GM23338 (cell line): ENCODE results near the gene KRTAP1-4. TPM values are rescaled to one million over a fixed set of nuclear protein-coding genes. Genes with fewer than 3 reads are reported as not detected.

Experiments
- ATAC-seq: fragments of 200-7000 bp; cut with Tn5 transposase; 3 replicates; pipeline ENCODE4 v1.9.1; 2020
- DNase-seq: peaks from one replicate; pipeline ENCODE4 v3.0.0-alpha.2; 2015; ENCODE audit warnings: low spot score
- H2AFZ ChIP-seq: fragments of 200-600 bp; sonication (generic); 2 replicates; pipeline ENCODE4 v1.8.0; 2016; ENCODE audit warnings: antibody characterized with exemption, mild to moderate bottlenecking, moderate library complexity
- H3F3A ChIP-seq: fragments of 200-600 bp; sonication (generic); replicated peaks from 2 replicates; pipeline ENCODE4 v1.8.0; 2017; ENCODE audit warnings: antibody characterized with exemption, mixed run types, low read depth
- H3K27ac ChIP-seq: fragments of 200-600 bp; sonication (generic); 2 replicates; pipeline ENCODE4 v1.6.1; 2016; ENCODE audit warnings: low read depth
- H3K27me3 ChIP-seq: fragments of 200-600 bp; sonication (generic); 2 replicates; pipeline ENCODE4 v1.8.0; 2016; ENCODE audit warnings: mild to moderate bottlenecking, mixed run types, moderate library complexity; ENCODE audit not compliant: insufficient read depth
- H3K36me3 ChIP-seq: fragments of 200-600 bp; sonication (generic); 2 replicates; pipeline ENCODE4 v1.8.0; 2016; ENCODE audit warnings: mild to moderate bottlenecking; ENCODE audit not compliant: insufficient read depth
- H3K4me1 ChIP-seq: fragments of 200-600 bp; sonication (generic); 2 replicates; pipeline ENCODE4 v1.8.0; 2016; ENCODE audit warnings: mild to moderate bottlenecking, moderate library complexity; ENCODE audit not compliant: insufficient read depth
- H3K4me2 ChIP-seq: fragments of 200-600 bp; sonication (generic); 2 replicates; pipeline ENCODE4 v1.7.1; 2017; ENCODE audit warnings: mixed run types
- H3K4me3 ChIP-seq: fragments of 200-600 bp; sonication (generic); 2 replicates; pipeline ENCODE4 v1.6.1; 2016; ENCODE audit warnings: mixed run types
- H3K79me2 ChIP-seq: fragments of 200-600 bp; sonication (generic); replicated peaks from 2 replicates; pipeline ENCODE4 v1.8.0; 2017; ENCODE audit warnings: mild to moderate bottlenecking; ENCODE audit not compliant: insufficient read depth
- H3K9me2 ChIP-seq: fragments of 200-600 bp; sonication (generic); 2 replicates; pipeline ENCODE4 v1.8.0; 2017; ENCODE audit not compliant: insufficient read depth
- H4K20me1 ChIP-seq: fragments of 200-600 bp; sonication (generic); replicated peaks from 2 replicates; pipeline ENCODE4 v1.8.0; 2017; ENCODE audit warnings: mild to moderate bottlenecking; ENCODE audit not compliant: insufficient read depth
- H3K27ac Mint-ChIP-seq: 2 replicates; pipeline ENCODE4 v1.8.0; 2020; ENCODE audit warnings: inconsistent platforms, mild to moderate bottlenecking, moderate library complexity, mixed read lengths
- H3K27me3 Mint-ChIP-seq: 3 replicates; pipeline ENCODE4 v1.8.0; 2022; ENCODE audit warnings: low read depth, mild to moderate bottlenecking, moderate library complexity, mixed read lengths, inconsistent platforms; ENCODE audit not compliant: insufficient read depth, poor library complexity
- H3K36me3 Mint-ChIP-seq: 3 replicates; pipeline ENCODE4 v1.8.0; 2021; ENCODE audit warnings: low read depth, mild to moderate bottlenecking, inconsistent platforms, moderate library complexity, mixed read lengths
- H3K4me1 Mint-ChIP-seq: 3 replicates; pipeline ENCODE4 v1.8.0; 2020; ENCODE audit warnings: mild to moderate bottlenecking, inconsistent platforms, mixed read lengths
- H3K4me3 Mint-ChIP-seq: 3 replicates; pipeline ENCODE4 v1.8.0; 2021; ENCODE audit warnings: moderate library complexity, mild to moderate bottlenecking, inconsistent platforms, mixed read lengths
- H3K9me3 Mint-ChIP-seq: 3 replicates; pipeline ENCODE4 v1.8.0; 2020; ENCODE audit warnings: moderate library complexity, mild to moderate bottlenecking, inconsistent platforms, mixed read lengths
- CREB1 ChIP-seq: fragments of 250-450 bp; sonication (Bioruptor Pico); IDR thresholded peaks from 2 replicates; pipeline ENCODE4 v1.5.0; 2020; ENCODE audit warnings: low read depth, mild to moderate bottlenecking, moderate library complexity
- CTCF ChIP-seq, 2 experiments: fragments of 200-600 bp in 1 of 2; sonication (generic) in 1 of 2; conservative IDR thresholded peaks; 2 replicates each; pipeline versions ENCODE4 v1.5.1 to v1.6.1; 2016 to 2017; ENCODE audit warnings: antibody characterized with exemption in 2 of 2, low read depth in 2 of 2, mild to moderate bottlenecking in 2 of 2, moderate library complexity in 1 of 2
- ETS1 ChIP-seq: IDR thresholded peaks from 2 replicates; pipeline ENCODE4 v1.6.1; 2016; ENCODE audit warnings: antibody characterized with exemption
- EZH2 ChIP-seq: fragments of 200-600 bp; sonication (generic); IDR thresholded peaks from one replicate; pipeline ENCODE4 v1.8.0; 2017; ENCODE audit warnings: antibody characterized with exemption, mild to moderate bottlenecking, low read depth; ENCODE audit not compliant: unreplicated experiment
- EZH2phosphoT487 ChIP-seq: fragments of 200-600 bp; sonication (generic); IDR thresholded peaks from one replicate; pipeline ENCODE4 v1.8.1; 2018; ENCODE audit warnings: antibody characterized with exemption; ENCODE audit not compliant: unreplicated experiment
- JUNB ChIP-seq: IDR thresholded peaks from one replicate; pipeline ENCODE4 v1.6.1; 2016; ENCODE audit warnings: antibody characterized with exemption; ENCODE audit not compliant: unreplicated experiment
- NANOG ChIP-seq: IDR thresholded peaks from 2 replicates; pipeline ENCODE4 v1.6.1; 2016; ENCODE audit warnings: antibody characterized with exemption, borderline replicate concordance
- POLR2AphosphoS5 ChIP-seq: IDR thresholded peaks from 2 replicates; pipeline ENCODE4 v1.6.1; 2016; ENCODE audit warnings: antibody characterized with exemption, low read depth
- REST ChIP-seq: IDR thresholded peaks from one replicate; pipeline ENCODE4 v1.6.1; 2018; ENCODE audit warnings: antibody characterized with exemption; ENCODE audit not compliant: unreplicated experiment
- STAT1 ChIP-seq: IDR thresholded peaks from one replicate; pipeline ENCODE4 v1.6.1; 2016; ENCODE audit warnings: antibody characterized with exemption; ENCODE audit not compliant: unreplicated experiment
- ZNF114 ChIP-seq: fragments of 250-450 bp; sonication (Bioruptor Pico); IDR thresholded peaks from 2 replicates; pipeline ENCODE4 v1.5.0; 2020; ENCODE audit warnings: mild to moderate bottlenecking, moderate library complexity
- ZNF331 ChIP-seq: fragments of 250-450 bp; sonication (Bioruptor Pico); IDR thresholded peaks from 2 replicates; pipeline ENCODE4 v1.5.0; 2020; ENCODE audit warnings: low read depth, mild to moderate bottlenecking, moderate library complexity
- ZNF462 ChIP-seq: fragments of 250-450 bp; sonication (Bioruptor Pico); IDR thresholded peaks from 2 replicates; pipeline ENCODE4 v1.5.0; 2020; ENCODE audit warnings: mild to moderate bottlenecking, moderate library complexity
- polyA plus RNA-seq: library from polyadenylated mRNA; unstranded; fragments of >200 nt; fragmentation: Nextera tagmentation; extraction: Ambion mirVana; gene quantifications from 2 replicates; pipeline ENCODE4 v1.2.1, GENCODE V29; 2016
- total RNA-seq: library from RNA; depleted of rRNA; stranded (reverse); fragments of >200 nt; shearing (Covaris generic); gene quantifications from 2 replicates; pipeline ENCODE4 v1.2.3, GENCODE V29; 2014

KRTAP1-4 gene
- total and polyA plus RNA-seq, 2 experiments from 2014 or later = not detected

GRCh38 chr17:41003926-41004325 lies 26.1 kb downstream of the KRTAP1-4 start:
- Mint-ChIP-seq H3K27me3 (peaks cover 1% of the 10 kb centered on the region), H3K9me3 (no peaks in the 10 kb centered on the region), H3K27ac (no peak overlapping the region), H3K4me1 (peaks cover 3% of the 10 kb centered on the region; the same call in 2 of the 3 replicates), H3K4me3 (no peak overlapping the region), H3K36me3 (no peaks in the 10 kb centered on the region)
- H3K36me3 ChIP-seq = no peaks in the 10 kb centered on the region
- DNase-seq (no peak), ATAC-seq (no peak)
- H3K4me2 ChIP-seq = no peak overlapping the region
- H3F3A ChIP-seq = no peaks in the 10 kb centered on the region
- no peak overlapping the region for H3K4me3 ChIP-seq
- H3K27me3 ChIP-seq = no peaks in the 10 kb centered on the region
- H3K27ac ChIP-seq = no peak overlapping the region
- no peak for TF ChIP-seq ZNF114 (CRISPR knock-in tag)
- no peak for TF ChIP-seq ETS1
- TF ChIP-seq ZNF462 (CRISPR knock-in tag) = no peak
- no peak for TF ChIP-seq REST
- no peak for TF ChIP-seq CREB1
- TF ChIP-seq EZH2phosphoT487 = no peak
- TF ChIP-seq NANOG = no peak
- no peak for TF ChIP-seq STAT1
- TF ChIP-seq ZNF331 (CRISPR knock-in tag) = no peak
- TF ChIP-seq POLR2AphosphoS5 = no peak
- TF ChIP-seq CTCF (conservative IDR thresholded peaks at IDR 0.05; ENCODE audit: low read depth in 2 of 2) = no peak
- no peak for TF ChIP-seq EZH2
- TF ChIP-seq JUNB = no peak
- H4K20me1 ChIP-seq = no peaks in the 10 kb centered on the region
- no peak overlapping the region for H2AFZ ChIP-seq
- no peaks in the 10 kb centered on the region for H3K79me2 ChIP-seq
- H3K9me2 ChIP-seq = no peaks in the 10 kb centered on the region
- peaks cover 4% of the 10 kb centered on the region; the same call in 1 of the 2 replicates for H3K4me1 ChIP-seq
